SK-N-MC (cell line): ENCODE results near the gene DIP2C.

Experiments used
- DNase-seq: peaks from one replicate; pipeline ENCODE4 v3.0.0-alpha.2; 2011; ENCODE audit warnings: low read depth, low spot score
- H3K27ac ChIP-seq: fragments of 200-600 bp; sonication (generic); 2 replicates; pipeline ENCODE4 v1.5.1; 2016; ENCODE audit warnings: mixed run types
- H3K36me3 ChIP-seq: fragments of 200-600 bp; sonication (generic); 2 replicates; pipeline ENCODE4 v1.6.1; 2017; ENCODE audit warnings: antibody characterized with exemption, low read length, mixed read lengths; ENCODE audit not compliant: insufficient read depth
- H3K4me3 ChIP-seq: fragments of 200-600 bp; sonication (generic); 2 replicates; pipeline ENCODE4 v1.5.1; 2016
- H3K9ac ChIP-seq: fragments of 200-600 bp; sonication (generic); 2 replicates; pipeline ENCODE4 v1.8.0; 2017; ENCODE audit warnings: mixed run types, mixed read lengths; ENCODE audit not compliant: insufficient read length
- H3K9me3 ChIP-seq: fragments of 200-600 bp; sonication (generic); 2 replicates; pipeline ENCODE4 v1.6.1; 2017; ENCODE audit warnings: low read depth, mild to moderate bottlenecking, antibody characterized with exemption, low read length, moderate library complexity, mixed read lengths
- EZH2 ChIP-seq: fragments of 200-600 bp; sonication (generic); IDR thresholded peaks from one replicate; pipeline ENCODE4 v1.6.1; 2017; ENCODE audit warnings: antibody characterized with exemption
- FOXP2 ChIP-seq: optimal IDR thresholded peaks from 2 replicates; pipeline ENCODE3; 2011; ENCODE audit warnings: mild to moderate bottlenecking, moderate library complexity; ENCODE audit not compliant: insufficient read depth; ENCODE audit errors: extremely low read length, control extremely low read depth
- POLR2AphosphoS5 ChIP-seq: IDR thresholded peaks from 2 replicates; pipeline ENCODE4 v1.6.1; 2012; ENCODE audit warnings: mild to moderate bottlenecking, low read depth, low read length, borderline replicate concordance

DIP2C gene

GRCh38 chr10:690372-691161, 1.1 kb upstream of the DIP2C start:
- DNase-seq = no peak
- no peaks in the 10 kb centered on the region for H3K9me3 ChIP-seq
- H3K4me3 ChIP-seq = peak overlapping the region; percentile 57; the same call in 1 of the 2 replicates
- no peaks in the 10 kb centered on the region for H3K36me3 ChIP-seq
- no peak overlapping the region for H3K9ac ChIP-seq
- no peak overlapping the region for H3K27ac ChIP-seq
- TF ChIP-seq FOXP2 = no peak
- TF ChIP-seq EZH2 = no peak
- TF ChIP-seq POLR2AphosphoS5 = no peak

- Histone ChIP-seq H3K9ac (peak overlapping the region; percentile 70), H3K4me3 (peak overlapping the region; percentile 82)
These were observed 382 bp downstream of the DIP2C start for GRCh38 chr10:689121-689451.

GRCh38 chr10:688312-689120, 952 bp downstream of the DIP2C start:
- Histone ChIP-seq H3K9ac (peak overlapping the region; percentile 70), H3K4me3 (peak overlapping the region; percentile 82), H3K9me3 (no peaks in the 10 kb centered on the region), H3K27ac (no peak overlapping the region), H3K36me3 (no peaks in the 10 kb centered on the region)
- TF ChIP-seq POLR2AphosphoS5 = no peak
- no peak for TF ChIP-seq EZH2
- TF ChIP-seq FOXP2 = no peak
- DNase-seq = no peak

More at GRCh38 chr10:689121-689451, 382 bp downstream of the DIP2C start:
- Histone ChIP-seq H3K9me3 (no peaks in the 10 kb centered on the region), H3K36me3 (no peaks in the 10 kb centered on the region), H3K27ac (no peak overlapping the region)
- TF ChIP-seq POLR2AphosphoS5 = no peak
- no peak for TF ChIP-seq FOXP2
- no peak for TF ChIP-seq EZH2
- no peak for DNase-seq

- Histone ChIP-seq H3K36me3 (no peaks in the 10 kb centered on the region), H3K9me3 (no peaks in the 10 kb centered on the region), H3K9ac (no peak overlapping the region), H3K4me3 (peak overlapping the region; percentile 82), H3K27ac (no peak overlapping the region)
- DNase-seq = no peak
- TF ChIP-seq EZH2 (no peak), FOXP2 (no peak), POLR2AphosphoS5 (no peak)
These were observed 1.7 kb downstream of the DIP2C start for GRCh38 chr10:687583-688311.

- TF ChIP-seq POLR2AphosphoS5 (no peak), EZH2 (no peak), FOXP2 (no peak)
- no peaks in the 10 kb centered on the region for H3K36me3 ChIP-seq
- H3K27ac ChIP-seq = no peak overlapping the region
- DNase-seq = no peak
- H3K4me3 ChIP-seq = no peak overlapping the region
- H3K9ac ChIP-seq = no peak overlapping the region
- no peaks in the 10 kb centered on the region for H3K9me3 ChIP-seq
These were observed 3.1 kb downstream of the DIP2C start for GRCh38 chr10:686155-686931.

- Histone ChIP-seq H3K9me3 (no peaks in the 10 kb centered on the region), H3K36me3 (no peaks in the 10 kb centered on the region), H3K27ac (no peak overlapping the region), H3K4me3 (no peak overlapping the region), H3K9ac (no peak overlapping the region)
- TF ChIP-seq POLR2AphosphoS5 (no peak), FOXP2 (no peak), EZH2 (no peak)
- no peak for DNase-seq
These were observed 3.9 kb downstream of the DIP2C start for GRCh38 chr10:685613-686012.

- Histone ChIP-seq H3K9me3 (no peaks in the 10 kb centered on the region), H3K4me3 (no peak overlapping the region), H3K27ac (no peak overlapping the region), H3K36me3 (no peaks in the 10 kb centered on the region), H3K9ac (no peak overlapping the region)
- TF ChIP-seq FOXP2 = no peak
- no peak for TF ChIP-seq EZH2
- TF ChIP-seq POLR2AphosphoS5 = no peak
- no peak for DNase-seq
These were observed 5.9 kb downstream of the DIP2C start for GRCh38 chr10:683448-684071.
